OCI-LY7 (cell line): Measurements from ENCODE around the gene HLA-DPA1.

ENCODE experiments used
- EZH2phosphoT487 ChIP-seq: fragments of 200-600 bp; sonication (generic); IDR thresholded peaks from 2 replicates; pipeline ENCODE4 v1.6.1; 2018; ENCODE audit warnings: low read depth, borderline replicate concordance, mild to moderate bottlenecking, mixed run types, antibody characterized with exemption, low read length, moderate library complexity, mixed read lengths
- TF ChIP-seq, protein P1 (sequence below): fragments of 200-600 bp; sonication (generic); conservative IDR thresholded peaks from 2 replicates; pipeline ENCODE4 v1.5.1; 2014; ENCODE audit warnings: mild to moderate bottlenecking, antibody characterized with exemption, low read length, moderate library complexity, mixed read lengths

GRCh38 chr6:33081098-33081824, 7.8 kb upstream of the HLA-DPA1 start:
- TF ChIP-seq, protein P1, sequence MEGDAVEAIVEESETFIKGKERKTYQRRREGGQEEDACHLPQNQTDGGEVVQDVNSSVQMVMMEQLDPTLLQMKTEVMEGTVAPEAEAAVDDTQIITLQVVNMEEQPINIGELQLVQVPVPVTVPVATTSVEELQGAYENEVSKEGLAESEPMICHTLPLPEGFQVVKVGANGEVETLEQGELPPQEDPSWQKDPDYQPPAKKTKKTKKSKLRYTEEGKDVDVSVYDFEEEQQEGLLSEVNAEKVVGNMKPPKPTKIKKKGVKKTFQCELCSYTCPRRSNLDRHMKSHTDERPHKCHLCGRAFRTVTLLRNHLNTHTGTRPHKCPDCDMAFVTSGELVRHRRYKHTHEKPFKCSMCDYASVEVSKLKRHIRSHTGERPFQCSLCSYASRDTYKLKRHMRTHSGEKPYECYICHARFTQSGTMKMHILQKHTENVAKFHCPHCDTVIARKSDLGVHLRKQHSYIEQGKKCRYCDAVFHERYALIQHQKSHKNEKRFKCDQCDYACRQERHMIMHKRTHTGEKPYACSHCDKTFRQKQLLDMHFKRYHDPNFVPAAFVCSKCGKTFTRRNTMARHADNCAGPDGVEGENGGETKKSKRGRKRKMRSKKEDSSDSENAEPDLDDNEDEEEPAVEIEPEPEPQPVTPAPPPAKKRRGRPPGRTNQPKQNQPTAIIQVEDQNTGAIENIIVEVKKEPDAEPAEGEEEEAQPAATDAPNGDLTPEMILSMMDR, result no peak
- no peak for TF ChIP-seq EZH2phosphoT487
